Cardiac fibroblast (primary cell): Measurements from ENCODE around the gene KYNU.
A peak's percentile ranks its signal among the peaks of the same experiment; 100 is the strongest.

Experiments used
- DNase-seq, 2 donors: peaks; one replicate each; pipeline versions ENCODE4 v3.0.0 to v3.0.0-alpha.2; 2010; ENCODE audit warnings: low read depth in 2 of 2
- H3K4me3 ChIP-seq, 2 donors: replicated peaks in 1 of 2; 1 replicate in 1 of 2; 2 replicates in 1 of 2; pipeline ENCODE4 v1.5.1; 2011; ENCODE audit warnings: low read depth in 2 of 2, low read length in 2 of 2, mild to moderate bottlenecking in 2 of 2, moderate library complexity in 1 of 2
- TF ChIP-seq, protein P1 (sequence below): IDR thresholded peaks from one replicate; pipeline ENCODE4 v1.5.1; 2011; ENCODE audit warnings: low read depth, mild to moderate bottlenecking, low read length, inconsistent platforms

KYNU gene

DNA sequence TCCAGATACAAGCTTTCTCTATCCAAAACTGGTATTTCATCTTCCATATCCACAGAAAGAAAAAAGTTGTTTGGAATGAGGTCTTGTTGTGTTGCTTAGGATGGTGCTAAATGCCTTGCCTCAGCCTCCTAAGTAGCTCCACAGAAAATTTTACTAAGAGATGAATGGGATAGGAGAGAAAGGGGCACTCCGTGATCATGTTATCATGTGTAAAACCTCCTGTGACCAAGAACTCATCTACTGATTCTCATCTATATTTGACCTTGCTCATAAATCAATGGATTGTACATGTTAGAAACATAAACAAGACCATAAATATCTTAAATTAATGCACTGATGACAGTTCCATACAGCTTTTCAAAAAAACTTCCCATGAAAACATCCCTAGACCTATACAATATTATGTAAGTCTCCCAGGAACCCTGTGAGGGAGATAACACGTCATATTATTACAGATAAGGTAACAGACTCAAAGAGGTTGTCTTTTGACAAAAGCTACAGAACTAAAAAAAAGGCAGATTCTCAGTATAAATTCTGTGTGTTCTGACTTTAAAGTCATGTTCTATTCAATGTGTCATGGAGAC is 29.3 kb upstream of the KYNU start:
- DNase-seq, result no peak
- TF ChIP-seq, protein P1, sequence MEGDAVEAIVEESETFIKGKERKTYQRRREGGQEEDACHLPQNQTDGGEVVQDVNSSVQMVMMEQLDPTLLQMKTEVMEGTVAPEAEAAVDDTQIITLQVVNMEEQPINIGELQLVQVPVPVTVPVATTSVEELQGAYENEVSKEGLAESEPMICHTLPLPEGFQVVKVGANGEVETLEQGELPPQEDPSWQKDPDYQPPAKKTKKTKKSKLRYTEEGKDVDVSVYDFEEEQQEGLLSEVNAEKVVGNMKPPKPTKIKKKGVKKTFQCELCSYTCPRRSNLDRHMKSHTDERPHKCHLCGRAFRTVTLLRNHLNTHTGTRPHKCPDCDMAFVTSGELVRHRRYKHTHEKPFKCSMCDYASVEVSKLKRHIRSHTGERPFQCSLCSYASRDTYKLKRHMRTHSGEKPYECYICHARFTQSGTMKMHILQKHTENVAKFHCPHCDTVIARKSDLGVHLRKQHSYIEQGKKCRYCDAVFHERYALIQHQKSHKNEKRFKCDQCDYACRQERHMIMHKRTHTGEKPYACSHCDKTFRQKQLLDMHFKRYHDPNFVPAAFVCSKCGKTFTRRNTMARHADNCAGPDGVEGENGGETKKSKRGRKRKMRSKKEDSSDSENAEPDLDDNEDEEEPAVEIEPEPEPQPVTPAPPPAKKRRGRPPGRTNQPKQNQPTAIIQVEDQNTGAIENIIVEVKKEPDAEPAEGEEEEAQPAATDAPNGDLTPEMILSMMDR, result no peak
- no peak overlapping the region for H3K4me3 ChIP-seq

DNA sequence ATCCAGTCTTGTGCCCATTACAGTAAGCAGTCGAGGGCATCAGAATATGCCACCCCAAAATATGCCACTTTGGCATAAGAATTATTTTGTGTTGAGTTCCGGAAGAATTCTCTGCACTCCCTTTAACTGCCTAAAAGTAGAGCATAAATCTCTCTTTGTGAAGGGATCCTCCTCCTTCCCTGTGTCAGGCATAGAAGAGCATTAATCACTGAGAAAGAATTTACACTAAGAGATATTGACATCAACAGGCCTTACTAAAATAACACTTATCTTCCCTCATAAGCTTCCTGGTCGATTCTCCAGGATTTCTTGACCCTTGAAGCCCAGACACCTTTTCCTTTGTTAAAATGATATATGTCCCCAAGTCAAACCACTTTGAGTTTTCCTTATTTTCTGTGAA is 27.6 kb upstream of the KYNU start:
- DNase-seq, result peak; percentile 10 to 43
- no peak overlapping the region for H3K4me3 ChIP-seq
- TF ChIP-seq, protein P1, result no peak

DNA sequence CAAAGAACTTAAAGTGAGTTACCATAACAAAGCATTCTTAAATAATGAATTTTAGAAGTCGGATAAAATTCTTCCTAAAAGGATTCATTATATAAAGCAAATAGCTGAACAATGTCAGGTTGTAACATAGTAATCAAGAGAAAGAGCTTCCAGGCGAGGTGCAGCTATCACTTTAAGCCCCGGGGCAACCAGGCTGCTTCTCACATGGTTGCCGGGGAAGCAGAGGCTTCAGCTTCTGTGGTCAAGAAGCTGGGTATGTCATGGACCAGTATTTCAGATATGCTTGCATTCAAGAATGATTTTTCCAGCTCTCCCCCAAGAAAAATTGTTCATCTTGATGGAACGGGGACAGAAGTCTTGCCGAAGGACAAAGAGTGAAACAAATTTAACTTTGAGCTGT is 23.6 kb upstream of the KYNU start:
- no peak for DNase-seq
- H3K4me3 ChIP-seq, result no peak overlapping the region
- TF ChIP-seq, protein P1, result no peak

DNA sequence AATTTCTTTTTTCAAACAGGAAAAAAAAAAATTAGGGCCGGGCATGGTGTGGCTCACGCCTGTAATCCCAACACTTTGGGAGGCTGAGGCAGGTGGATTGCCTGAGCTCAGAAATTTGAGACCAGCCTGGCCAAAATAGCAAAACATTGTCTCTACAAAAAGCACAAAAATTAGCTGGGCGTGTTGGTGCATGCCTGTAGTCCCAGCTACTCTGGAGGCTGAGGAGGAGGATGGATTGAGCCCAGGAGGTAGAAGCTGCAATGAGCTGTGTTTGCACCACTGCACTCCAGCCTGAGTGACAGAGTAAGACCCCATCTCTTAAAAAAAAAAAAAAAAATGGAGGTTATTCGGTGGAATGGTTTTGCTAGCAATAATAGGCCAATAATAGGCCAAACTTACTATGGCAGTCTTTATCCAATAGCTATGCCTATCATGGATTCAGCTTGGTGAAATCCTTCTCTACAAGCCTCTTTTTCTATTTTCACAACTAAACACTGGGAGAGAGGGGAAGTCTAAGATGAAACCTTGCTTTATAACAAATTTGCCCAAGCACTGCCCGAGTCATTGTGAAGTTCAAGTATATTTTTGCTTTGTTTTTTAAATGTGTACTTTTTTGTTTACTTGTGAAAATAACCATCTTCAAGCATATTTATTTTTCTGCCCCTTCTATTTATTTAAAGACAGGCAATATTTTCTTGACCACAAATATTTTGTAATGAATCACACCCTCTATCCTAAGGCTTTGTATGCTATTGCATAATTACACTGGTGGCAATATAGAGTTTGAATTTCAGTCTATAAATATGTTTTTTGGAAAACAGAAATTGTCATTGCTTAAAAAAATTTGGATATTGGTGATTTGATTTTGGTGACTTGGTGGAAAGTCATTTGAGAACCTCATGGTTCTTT is 20.0 kb upstream of the KYNU start:
- peak; percentile 35 to 68 for DNase-seq
- TF ChIP-seq, protein P1, result no peak
- H3K4me3 ChIP-seq, result no peak overlapping the region

DNA sequence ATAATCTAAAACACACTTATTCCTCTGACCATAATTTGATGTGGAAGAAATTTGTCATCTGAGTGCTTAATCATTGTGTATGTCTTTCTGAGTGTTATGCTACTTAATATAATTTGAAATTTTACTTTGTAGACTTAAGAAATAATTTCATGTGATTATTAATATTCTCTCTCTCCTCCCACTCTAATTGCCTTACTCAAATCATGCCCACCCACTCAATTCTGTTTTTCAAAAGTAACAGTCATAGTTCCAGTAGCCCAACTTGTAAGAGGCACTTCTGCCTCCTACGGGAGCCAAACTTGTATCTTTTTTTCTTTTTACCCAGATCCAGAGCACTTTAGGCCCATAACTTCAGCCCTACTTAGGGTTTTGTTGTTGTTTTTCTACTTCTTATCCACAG is 18.5 kb upstream of the KYNU start:
- no peak overlapping the region for H3K4me3 ChIP-seq
- no peak for DNase-seq
- TF ChIP-seq, protein P1, result no peak

- no peak for DNase-seq
- TF ChIP-seq, protein P1, result no peak
- H3K4me3 ChIP-seq, result no peak overlapping the region
Measured at GRCh38 chr2:142862299-142862698, 15.2 kb upstream of the KYNU start.
